Neural cell (in vitro differentiated cells): ENCODE measurements around the gene PADI2. TPM values are rescaled to one million over a fixed set of nuclear protein-coding genes. Genes with fewer than 3 reads are reported as not detected.
A peak's percentile ranks its signal among the peaks of the same experiment; 100 is the strongest.

Source experiments
- H2AFZ ChIP-seq: fragments of 200-600, 300-800 bp; sonication (generic), shearing (Covaris generic); 2 replicates; pipeline ENCODE4 v1.6.0; 2014; ENCODE audit warnings: low read depth, mild to moderate bottlenecking, antibody characterized with exemption, low read length, moderate library complexity
- H3F3A ChIP-seq: fragments of 200-600 bp; shearing (Covaris generic); 2 replicates; pipeline ENCODE4 v1.6.1; 2016; ENCODE audit warnings: mild to moderate bottlenecking, moderate library complexity, mixed read lengths, antibody characterized with exemption, low read length; ENCODE audit not compliant: insufficient read depth, poor library complexity, severe bottlenecking
- H3K27ac ChIP-seq: fragments of 200-600, 300-800 bp; sonication (generic), shearing (Covaris generic); 2 replicates; pipeline ENCODE4 v1.5.1; 2014; ENCODE audit warnings: mild to moderate bottlenecking, low read length, moderate library complexity
- H3K27me3 ChIP-seq: fragments of 300-800, 200-600 bp; sonication (generic), shearing (Covaris generic); 2 replicates; pipeline ENCODE4 v1.6.0; 2014; ENCODE audit warnings: mild to moderate bottlenecking, low read depth, low read length, moderate library complexity; ENCODE audit not compliant: insufficient read depth
- H3K36me3 ChIP-seq: fragments of 300-800, 200-600 bp; sonication (generic), shearing (Covaris generic); 2 replicates; pipeline ENCODE4 v1.5.1; 2014; ENCODE audit warnings: mild to moderate bottlenecking, antibody characterized with exemption, low read length, moderate library complexity; ENCODE audit not compliant: insufficient read depth
- H3K4me2 ChIP-seq: fragments of 300-800, 200-600 bp; sonication (generic), shearing (Covaris generic); 2 replicates; pipeline ENCODE4 v1.6.0; 2014; ENCODE audit warnings: mild to moderate bottlenecking, low read length
- H3K4me3 ChIP-seq: fragments of 300-800, 200-600 bp; sonication (generic), shearing (Covaris generic); 2 replicates; pipeline ENCODE4 v1.5.1; 2014; ENCODE audit warnings: mild to moderate bottlenecking, low read length, moderate library complexity
- H3K79me2 ChIP-seq: fragments of 200-600 bp; shearing (Covaris generic); replicated peaks from 2 replicates; pipeline ENCODE4 v1.6.0; 2014; ENCODE audit warnings: mild to moderate bottlenecking, low read length, moderate library complexity; ENCODE audit not compliant: insufficient read depth
- H3K9ac ChIP-seq: fragments of 300-800, 200-600 bp; sonication (generic), shearing (Covaris generic); 2 replicates; pipeline ENCODE4 v1.6.1; 2016; ENCODE audit warnings: mild to moderate bottlenecking, low read length, mixed read lengths
- H3K9me2 ChIP-seq: fragments of 200-600 bp; shearing (Covaris generic); 2 replicates; pipeline ENCODE4 v1.6.1; 2016; ENCODE audit warnings: mild to moderate bottlenecking, low read length, mixed read lengths; ENCODE audit not compliant: insufficient read depth
- H3K9me3 ChIP-seq: fragments of 200-600, 300-800 bp; sonication (generic), shearing (Covaris generic); 2 replicates; pipeline ENCODE4 v1.6.1; 2016; ENCODE audit warnings: mild to moderate bottlenecking, mixed run types, low read length, moderate library complexity, mixed read lengths
- H4K20me1 ChIP-seq: fragments of 200-600 bp; shearing (Covaris generic); 2 replicates; pipeline ENCODE4 v1.6.1; 2016; ENCODE audit warnings: mild to moderate bottlenecking, mixed run types; ENCODE audit not compliant: insufficient read depth
- EP300 ChIP-seq: fragments of 450-650 bp; conservative IDR thresholded peaks from 2 replicates; pipeline ENCODE4 v1.6.1; 2014; ENCODE audit warnings: antibody characterized with exemption, mild to moderate bottlenecking, moderate library complexity; ENCODE audit not compliant: poor library complexity, severe bottlenecking
- EZH2 ChIP-seq: fragments of 200-600, 300-800 bp; shearing (Covaris generic), sonication (generic); IDR thresholded peaks from 2 replicates; pipeline ENCODE4 v1.6.1; 2014; ENCODE audit warnings: antibody characterized with exemption, low read length, borderline replicate concordance, mild to moderate bottlenecking; ENCODE audit not compliant: insufficient read depth, poor library complexity, severe bottlenecking
- MXI1 ChIP-seq: fragments of 450-650 bp; conservative IDR thresholded peaks from 2 replicates; pipeline ENCODE4 v1.6.1; 2014; ENCODE audit warnings: antibody characterized with exemption, mild to moderate bottlenecking; ENCODE audit not compliant: poor library complexity, severe bottlenecking
- POLR2AphosphoS5 ChIP-seq: IDR thresholded peaks from 2 replicates; pipeline ENCODE4 v1.6.1; 2012
- RAD21 ChIP-seq: fragments of 450-650 bp; conservative IDR thresholded peaks from 2 replicates; pipeline ENCODE4 v1.6.1; 2014; ENCODE audit warnings: antibody characterized with exemption, mild to moderate bottlenecking, moderate library complexity
- SMC3 ChIP-seq: fragments of 450-650 bp; conservative IDR thresholded peaks from 2 replicates; pipeline ENCODE4 v1.6.1; 2014; ENCODE audit warnings: antibody characterized with exemption, mild to moderate bottlenecking, moderate library complexity; ENCODE audit not compliant: poor library complexity
- TAF1 ChIP-seq: IDR thresholded peaks from 2 replicates; pipeline ENCODE4 v1.6.1; 2012; ENCODE audit warnings: low read depth
- polyA plus RNA-seq: library from polyadenylated mRNA; depleted of rRNA; stranded (reverse); fragments of >200 nt; gene quantifications from 2 replicates; pipeline ENCODE4 v1.2.3, GENCODE V29; 2014
- TF ChIP-seq, protein P1 (sequence below): IDR thresholded peaks from 2 replicates; pipeline ENCODE4 v1.6.1; 2012; ENCODE audit warnings: borderline replicate concordance
- TF ChIP-seq, protein P2 (sequence below): fragments of 450-650 bp; IDR thresholded peaks from 2 replicates; pipeline ENCODE4 v1.5.1; 2014; ENCODE audit warnings: antibody characterized with exemption, mild to moderate bottlenecking, moderate library complexity; ENCODE audit not compliant: poor library complexity, severe bottlenecking

The PADI2 gene
- polyA plus RNA-seq, 1 donor from 2014 or later: 1.6 TPM

DNA sequence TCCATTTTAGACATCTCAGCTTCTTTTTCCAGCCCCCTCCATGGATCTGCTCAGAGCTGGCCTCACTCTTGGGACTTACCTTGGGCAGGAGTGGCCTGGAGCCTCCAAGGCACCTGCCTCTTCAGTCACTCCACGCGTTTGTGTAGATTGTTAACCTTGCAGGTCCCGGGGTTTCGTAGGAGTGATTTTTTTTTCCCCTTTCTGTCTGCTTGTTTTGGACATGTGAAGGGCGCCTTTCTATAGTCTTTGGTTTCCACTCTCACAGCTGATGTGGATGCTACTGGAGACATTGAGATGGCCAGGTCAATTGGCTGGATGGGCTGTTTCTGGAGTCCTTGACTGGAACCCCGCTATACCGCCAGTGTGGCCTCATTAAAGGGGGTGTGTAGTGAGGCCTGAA is 63.5 kb downstream of the PADI2 start:
- TF ChIP-seq EZH2 (no peak), SMC3 (no peak), POLR2AphosphoS5 (no peak)

DNA sequence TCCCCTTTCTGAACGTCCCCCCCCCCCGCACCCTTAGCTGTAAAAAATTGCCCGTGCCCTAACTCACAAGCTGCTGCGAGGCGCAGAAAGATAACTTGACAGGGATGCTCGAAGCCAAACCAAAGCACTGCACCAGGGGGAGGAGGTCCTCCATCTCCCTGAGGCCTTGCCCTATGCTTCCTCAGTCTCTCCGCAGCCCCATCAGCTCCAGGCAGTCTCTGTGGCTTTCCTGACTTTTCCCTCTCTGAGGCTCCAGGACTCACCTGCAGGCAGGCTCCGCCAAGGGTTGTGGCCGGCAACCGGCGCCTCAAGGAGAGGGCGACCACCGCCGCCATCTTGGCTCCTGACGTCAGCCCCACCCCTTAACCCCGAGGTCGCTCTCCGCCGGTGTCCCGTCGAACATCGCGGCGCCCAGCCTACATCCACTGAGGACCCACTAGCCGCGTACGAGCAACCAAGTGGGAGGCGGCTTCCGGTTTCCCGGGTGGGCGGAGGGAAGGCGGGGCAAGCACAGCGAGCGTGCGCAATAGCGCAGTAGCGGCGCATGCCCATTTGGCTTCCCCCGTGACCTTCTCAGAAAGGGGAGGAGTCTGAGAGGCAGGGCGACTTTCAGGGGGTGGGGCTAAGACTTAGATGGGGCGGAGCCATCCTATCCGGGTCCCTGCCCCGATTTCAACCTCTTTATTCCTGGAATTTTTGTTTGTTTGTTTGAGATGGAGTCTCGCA is 65.4 kb downstream of the PADI2 start, which contains the start of gene SDHB:
TSS of gene SDHB (minus strand) at position 348 of the 726 bp plus-strand sequence. CDS start at position 335, 13 bp downstream.
- peak within 1 kb of the TSS; percentile 61 for H2AFZ ChIP-seq
- H3K27me3 ChIP-seq: no peaks in the 10 kb centered on the region
- no peaks in the 10 kb centered on the region for H3K9me2 ChIP-seq
- no peaks in the 10 kb centered on the region for H3K36me3 ChIP-seq
- H3K4me2 ChIP-seq: peak within 1 kb of the TSS; percentile 54
- H3K4me3 ChIP-seq: peak within 1 kb of the TSS; percentile 71
- H3K79me2 ChIP-seq: peaks cover 24% of the 10 kb centered on the region
- H3F3A ChIP-seq: no peaks in the 10 kb centered on the region
- peak within 1 kb of the TSS; percentile 80 for H3K9ac ChIP-seq
- H3K9me3 ChIP-seq: no peaks in the 10 kb centered on the region
- peak; percentile 15 for TF ChIP-seq RAD21
- TF ChIP-seq POLR2AphosphoS5: peak; percentile 97
- peak; percentile 72 for TF ChIP-seq TAF1
- peak; percentile 51 for TF ChIP-seq EP300
- TF ChIP-seq SMC3: peak; percentile 47
- TF ChIP-seq, protein P1, sequence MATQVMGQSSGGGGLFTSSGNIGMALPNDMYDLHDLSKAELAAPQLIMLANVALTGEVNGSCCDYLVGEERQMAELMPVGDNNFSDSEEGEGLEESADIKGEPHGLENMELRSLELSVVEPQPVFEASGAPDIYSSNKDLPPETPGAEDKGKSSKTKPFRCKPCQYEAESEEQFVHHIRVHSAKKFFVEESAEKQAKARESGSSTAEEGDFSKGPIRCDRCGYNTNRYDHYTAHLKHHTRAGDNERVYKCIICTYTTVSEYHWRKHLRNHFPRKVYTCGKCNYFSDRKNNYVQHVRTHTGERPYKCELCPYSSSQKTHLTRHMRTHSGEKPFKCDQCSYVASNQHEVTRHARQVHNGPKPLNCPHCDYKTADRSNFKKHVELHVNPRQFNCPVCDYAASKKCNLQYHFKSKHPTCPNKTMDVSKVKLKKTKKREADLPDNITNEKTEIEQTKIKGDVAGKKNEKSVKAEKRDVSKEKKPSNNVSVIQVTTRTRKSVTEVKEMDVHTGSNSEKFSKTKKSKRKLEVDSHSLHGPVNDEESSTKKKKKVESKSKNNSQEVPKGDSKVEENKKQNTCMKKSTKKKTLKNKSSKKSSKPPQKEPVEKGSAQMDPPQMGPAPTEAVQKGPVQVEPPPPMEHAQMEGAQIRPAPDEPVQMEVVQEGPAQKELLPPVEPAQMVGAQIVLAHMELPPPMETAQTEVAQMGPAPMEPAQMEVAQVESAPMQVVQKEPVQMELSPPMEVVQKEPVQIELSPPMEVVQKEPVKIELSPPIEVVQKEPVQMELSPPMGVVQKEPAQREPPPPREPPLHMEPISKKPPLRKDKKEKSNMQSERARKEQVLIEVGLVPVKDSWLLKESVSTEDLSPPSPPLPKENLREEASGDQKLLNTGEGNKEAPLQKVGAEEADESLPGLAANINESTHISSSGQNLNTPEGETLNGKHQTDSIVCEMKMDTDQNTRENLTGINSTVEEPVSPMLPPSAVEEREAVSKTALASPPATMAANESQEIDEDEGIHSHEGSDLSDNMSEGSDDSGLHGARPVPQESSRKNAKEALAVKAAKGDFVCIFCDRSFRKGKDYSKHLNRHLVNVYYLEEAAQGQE: peak; percentile 75
- TF ChIP-seq, protein P2, sequence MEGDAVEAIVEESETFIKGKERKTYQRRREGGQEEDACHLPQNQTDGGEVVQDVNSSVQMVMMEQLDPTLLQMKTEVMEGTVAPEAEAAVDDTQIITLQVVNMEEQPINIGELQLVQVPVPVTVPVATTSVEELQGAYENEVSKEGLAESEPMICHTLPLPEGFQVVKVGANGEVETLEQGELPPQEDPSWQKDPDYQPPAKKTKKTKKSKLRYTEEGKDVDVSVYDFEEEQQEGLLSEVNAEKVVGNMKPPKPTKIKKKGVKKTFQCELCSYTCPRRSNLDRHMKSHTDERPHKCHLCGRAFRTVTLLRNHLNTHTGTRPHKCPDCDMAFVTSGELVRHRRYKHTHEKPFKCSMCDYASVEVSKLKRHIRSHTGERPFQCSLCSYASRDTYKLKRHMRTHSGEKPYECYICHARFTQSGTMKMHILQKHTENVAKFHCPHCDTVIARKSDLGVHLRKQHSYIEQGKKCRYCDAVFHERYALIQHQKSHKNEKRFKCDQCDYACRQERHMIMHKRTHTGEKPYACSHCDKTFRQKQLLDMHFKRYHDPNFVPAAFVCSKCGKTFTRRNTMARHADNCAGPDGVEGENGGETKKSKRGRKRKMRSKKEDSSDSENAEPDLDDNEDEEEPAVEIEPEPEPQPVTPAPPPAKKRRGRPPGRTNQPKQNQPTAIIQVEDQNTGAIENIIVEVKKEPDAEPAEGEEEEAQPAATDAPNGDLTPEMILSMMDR: peak; percentile 25
- no peak for TF ChIP-seq EZH2
- peak; percentile 88 for TF ChIP-seq MXI1
- no peaks in the 10 kb centered on the region for H4K20me1 ChIP-seq
- H3K27ac ChIP-seq: peak within 1 kb of the TSS; percentile 82

More for the DNA sequence above, 63.5 kb downstream of the PADI2 start:
- H3K36me3 ChIP-seq: no peaks in the 10 kb centered on the region
- no peak overlapping the region for H3K4me3 ChIP-seq
- no peak overlapping the region for H3K27ac ChIP-seq
- H3K79me2 ChIP-seq: peaks cover 21% of the 10 kb centered on the region
- no peaks in the 10 kb centered on the region for H3K27me3 ChIP-seq
- H3K9me3 ChIP-seq: no peaks in the 10 kb centered on the region
- no peak overlapping the region for H3K4me2 ChIP-seq
- no peaks in the 10 kb centered on the region for H3F3A ChIP-seq
- H3K9me2 ChIP-seq: no peaks in the 10 kb centered on the region
- no peaks in the 10 kb centered on the region for H4K20me1 ChIP-seq
- H2AFZ ChIP-seq: no peak overlapping the region
- no peak overlapping the region for H3K9ac ChIP-seq
